Stimulated activated CD4-positive, alpha-beta T cell treated with anti-CD3 and anti-CD28 coated beads, Interleukin-12 subunit alpha, Interleukin-12 subunit beta, amount 100 ng/mL, for 4 hours (primary cell): ENCODE measurements around the gene SEMA3F.

ENCODE experiments used
- DNase-seq: peaks from one replicate; pipeline ENCODE4 v3.0.0-alpha.2; 2020

SEMA3F gene

DNA sequence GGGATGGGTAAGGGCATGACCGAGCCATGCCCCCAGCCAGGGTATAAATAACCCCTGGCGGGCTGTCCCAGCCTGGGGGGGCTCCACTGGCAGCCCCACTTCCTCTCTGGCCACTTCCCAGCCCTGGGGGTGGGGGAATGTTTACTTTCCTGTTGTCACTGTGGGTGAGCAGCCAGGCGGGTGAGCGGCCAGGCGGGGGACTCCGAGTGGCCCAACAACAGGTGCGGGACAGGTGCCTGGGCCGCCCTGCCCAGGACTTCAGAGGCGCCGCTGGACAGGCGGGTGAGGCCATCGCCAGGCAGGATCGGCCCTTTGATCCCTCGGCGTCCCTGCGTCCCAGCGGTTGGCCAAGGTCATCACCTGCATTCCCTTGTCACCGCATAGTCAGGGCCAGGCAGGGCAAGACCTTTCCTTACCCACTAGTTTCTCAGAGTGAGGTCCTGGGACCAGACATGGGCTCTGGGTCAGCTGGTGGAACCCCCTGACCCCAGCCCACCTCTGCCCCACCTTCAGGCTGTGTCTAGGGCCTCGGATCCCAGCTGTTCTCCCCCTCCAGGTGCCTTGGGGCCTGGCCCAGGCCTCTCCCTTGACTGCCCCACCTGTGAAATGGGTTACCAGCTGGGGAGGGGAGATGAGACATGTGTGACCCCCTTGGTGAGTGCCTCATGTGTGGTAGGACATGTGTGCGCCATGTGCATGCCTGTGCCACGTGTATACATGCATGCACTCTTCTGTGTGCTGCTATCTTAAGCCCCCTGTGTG is 16.6 kb downstream of the SEMA3F start:
- no peak for DNase-seq

DNA sequence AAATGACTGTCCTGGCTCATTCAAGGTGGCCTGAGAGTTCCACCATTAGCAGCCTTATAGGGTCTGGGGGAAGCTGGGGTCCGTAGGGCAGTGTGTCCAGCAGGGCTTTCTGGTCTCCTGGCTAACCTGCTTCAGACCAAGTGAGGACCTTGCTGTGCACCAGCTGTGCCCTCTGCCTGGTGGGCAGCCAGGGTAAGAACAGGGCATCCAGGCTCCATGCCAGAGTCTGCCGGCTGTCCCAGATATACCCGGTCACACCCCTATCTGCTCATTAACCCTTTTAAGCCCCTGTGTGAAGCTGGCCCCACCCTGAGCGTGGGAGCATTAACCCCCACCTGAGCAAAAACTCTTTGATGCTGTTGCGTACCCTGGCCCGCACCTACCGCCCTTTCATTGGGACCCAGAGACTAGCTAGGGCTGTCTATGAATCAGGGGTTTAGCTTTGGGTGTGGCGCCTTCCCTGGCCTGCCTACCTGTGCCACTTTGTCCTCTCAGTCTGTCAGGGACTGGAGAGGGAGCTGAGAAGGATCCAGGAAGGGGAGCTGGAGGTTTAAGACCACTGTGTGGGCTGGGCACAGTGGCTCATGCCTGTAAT is 17.6 kb downstream of the SEMA3F start:
- DNase-seq: no peak

DNA sequence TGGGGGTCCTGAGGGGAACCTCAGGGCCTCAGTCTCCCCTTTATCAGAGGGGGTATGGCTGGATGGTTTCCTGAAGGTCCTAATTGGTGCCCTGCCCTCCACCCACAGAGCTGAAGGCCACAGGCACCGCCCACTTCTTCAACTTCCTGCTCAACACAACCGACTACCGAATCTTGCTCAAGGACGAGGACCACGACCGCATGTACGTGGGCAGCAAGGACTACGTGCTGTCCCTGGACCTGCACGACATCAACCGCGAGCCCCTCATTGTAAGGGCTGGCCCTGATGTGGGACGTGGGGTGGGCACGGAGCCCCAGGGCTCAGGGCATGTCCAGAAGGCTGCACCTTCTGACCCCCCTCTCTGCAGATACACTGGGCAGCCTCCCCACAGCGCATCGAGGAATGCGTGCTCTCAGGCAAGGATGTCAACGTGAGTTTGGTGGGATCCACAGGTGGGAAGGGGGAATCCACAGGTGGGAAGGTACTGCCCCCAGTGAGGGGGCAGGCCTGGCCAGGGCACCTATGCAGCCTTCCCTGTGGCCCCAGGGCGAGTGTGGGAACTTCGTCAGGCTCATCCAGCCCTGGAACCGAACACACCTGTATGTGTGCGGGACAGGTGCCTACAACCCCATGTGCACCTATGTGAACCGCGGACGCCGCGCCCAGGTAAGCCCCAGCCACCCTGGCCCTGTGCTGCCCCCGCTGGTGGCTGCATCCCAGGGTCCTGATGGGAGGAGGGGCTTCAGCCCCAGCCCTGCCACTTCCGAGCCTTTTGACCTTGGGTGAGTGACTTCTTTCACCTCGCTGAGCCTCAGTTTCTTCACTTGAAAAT is 18.8 kb downstream of the SEMA3F start:
- DNase-seq: no peak

DNA sequence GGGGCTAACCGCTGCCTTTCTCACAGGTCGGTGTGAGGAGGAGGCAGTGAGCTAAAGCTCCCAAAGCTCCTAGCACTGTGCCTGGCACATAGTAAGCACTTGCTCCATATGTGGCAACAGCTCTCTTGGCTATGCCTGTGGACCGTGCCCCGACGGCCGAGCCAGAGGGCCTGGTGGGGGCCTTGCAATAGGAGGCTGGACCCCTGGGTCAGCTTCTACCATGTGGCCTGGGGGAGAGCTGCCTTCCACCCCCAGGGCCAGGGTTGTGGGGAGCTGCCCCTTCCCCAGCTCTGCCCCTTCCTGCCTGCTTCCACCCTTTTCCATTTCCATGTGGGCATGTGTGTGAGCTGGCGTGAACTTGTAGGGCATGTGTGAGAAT is 19.4 kb downstream of the SEMA3F start:
- no peak for DNase-seq

- DNase-seq: no peak
Measured at GRCh38 chr3:50174947-50175524, 19.9 kb downstream of the SEMA3F start.

DNA sequence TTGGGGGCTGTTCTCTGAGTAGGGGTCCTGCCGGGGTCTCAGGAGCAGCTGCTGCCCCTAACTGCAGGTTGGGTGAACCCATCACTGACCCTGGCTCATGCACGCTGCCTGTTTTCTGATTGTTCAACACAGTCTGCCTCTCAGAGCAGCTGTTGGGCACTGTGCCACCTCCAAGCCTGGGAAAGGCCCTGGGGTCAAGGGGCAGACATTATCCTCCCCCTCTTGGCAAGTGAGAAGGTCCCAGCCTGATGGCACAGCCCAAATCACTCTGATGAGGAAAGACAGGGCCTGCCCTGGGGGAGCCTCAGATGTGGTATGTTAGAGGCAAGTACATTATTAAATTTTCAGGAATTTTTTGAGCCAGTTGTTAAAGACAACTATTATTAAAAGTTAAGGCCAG is 22.2 kb downstream of the SEMA3F start:
- DNase-seq: no peak

GRCh38 chr3:50179710-50180109 is 24.6 kb downstream of the SEMA3F start:
- no peak for DNase-seq

DNA sequence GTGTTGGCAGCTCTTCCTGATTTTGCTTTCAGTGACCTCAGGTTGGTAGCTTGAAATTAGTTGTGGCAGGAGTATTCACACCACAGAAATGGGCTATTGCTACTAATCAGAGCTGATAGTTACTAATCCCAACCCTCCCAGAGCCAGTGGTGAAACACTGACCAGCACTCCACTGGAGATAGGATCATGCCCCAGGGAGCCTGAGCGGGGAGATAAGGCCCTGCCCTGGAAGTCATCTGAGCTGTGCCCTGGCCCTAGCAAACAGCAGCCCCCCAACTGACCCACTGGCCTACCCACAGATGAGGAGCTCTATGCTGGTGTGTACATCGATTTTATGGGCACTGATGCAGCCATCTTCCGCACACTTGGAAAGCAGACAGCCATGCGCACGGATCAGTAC is 26.9 kb downstream of the SEMA3F start:
- DNase-seq: no peak

GRCh38 chr3:50182533-50183099 is 27.5 kb downstream of the SEMA3F start:
- DNase-seq: no peak

- DNase-seq: no peak
Measured at GRCh38 chr3:50183755-50184154, 28.6 kb downstream of the SEMA3F start.

DNA sequence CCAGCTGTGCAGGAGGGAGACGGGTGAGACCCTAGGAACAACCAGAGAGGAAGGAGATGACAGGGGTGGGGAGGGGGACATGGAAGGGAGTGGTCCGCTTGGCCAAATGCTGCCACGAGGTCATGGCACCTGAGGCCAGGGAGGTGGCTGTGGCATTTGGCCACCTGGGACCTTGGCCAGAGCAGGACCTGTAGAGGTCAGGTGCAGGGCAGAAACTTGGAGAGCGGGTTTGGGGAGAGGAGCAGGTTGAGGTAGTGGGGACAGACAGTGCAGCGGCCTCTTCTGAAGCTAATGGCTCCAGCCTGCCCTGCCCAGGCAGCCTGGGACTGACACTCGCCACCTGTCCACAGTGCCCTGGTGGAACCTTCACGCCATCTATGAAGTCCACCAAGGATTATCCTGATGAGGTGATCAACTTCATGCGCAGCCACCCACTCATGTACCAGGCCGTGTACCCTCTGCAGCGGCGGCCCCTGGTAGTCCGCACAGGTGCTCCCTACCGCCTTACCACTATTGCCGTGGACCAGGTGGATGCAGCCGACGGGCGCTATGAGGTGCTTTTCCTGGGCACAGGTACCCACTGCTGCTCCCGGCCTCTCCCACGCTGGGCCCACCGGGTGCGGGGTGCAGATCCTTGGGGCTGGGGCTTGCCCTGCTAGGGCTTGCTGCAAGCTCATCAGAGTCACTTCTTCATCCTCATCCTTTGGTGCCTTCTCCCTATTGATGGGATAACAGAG is 29.3 kb downstream of the SEMA3F start:
- DNase-seq: no peak

- no peak for DNase-seq
Measured at GRCh38 chr3:50185230-50185629, 30.1 kb downstream of the SEMA3F start.

- DNase-seq: no peak
Measured at GRCh38 chr3:50186096-50186495, 31.0 kb downstream of the SEMA3F start.

DNA sequence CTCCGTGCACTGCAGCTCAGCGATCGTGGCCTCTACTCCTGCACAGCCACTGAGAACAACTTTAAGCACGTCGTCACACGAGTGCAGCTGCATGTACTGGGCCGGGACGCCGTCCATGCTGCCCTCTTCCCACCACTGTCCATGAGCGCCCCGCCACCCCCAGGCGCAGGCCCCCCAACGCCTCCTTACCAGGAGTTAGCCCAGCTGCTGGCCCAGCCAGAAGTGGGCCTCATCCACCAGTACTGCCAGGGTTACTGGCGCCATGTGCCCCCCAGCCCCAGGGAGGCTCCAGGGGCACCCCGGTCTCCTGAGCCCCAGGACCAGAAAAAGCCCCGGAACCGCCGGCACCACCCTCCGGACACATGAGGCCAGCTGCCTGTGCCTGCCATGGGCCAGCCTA is 32.6 kb downstream of the SEMA3F start:
- DNase-seq: no peak

DNA sequence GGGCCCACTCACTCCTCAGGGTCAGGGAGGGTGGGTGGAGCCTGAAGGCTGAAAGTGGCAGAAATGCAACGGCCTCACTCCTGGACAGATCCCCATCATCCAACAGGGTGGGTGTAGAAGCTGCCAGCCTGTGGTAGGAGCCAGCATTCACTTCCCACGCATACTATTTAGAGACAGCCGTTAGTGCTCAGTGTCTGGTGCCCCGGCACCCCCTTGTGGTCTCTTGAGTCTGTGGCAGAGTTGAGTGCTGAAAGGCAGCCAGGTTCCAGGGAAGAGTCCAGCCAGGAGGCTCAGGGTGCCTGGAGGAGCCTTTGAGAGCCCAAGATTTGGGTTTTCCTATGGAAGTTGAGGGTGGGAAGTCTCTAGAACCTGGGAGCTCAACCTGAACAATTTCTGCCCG is 34.1 kb downstream of the SEMA3F start:
- DNase-seq: peak; percentile 20

- DNase-seq: no peak
Measured at GRCh38 chr3:50189989-50190388, 34.9 kb downstream of the SEMA3F start.

- DNase-seq: no peak
Measured at GRCh38 chr3:50190936-50191660, 36.0 kb downstream of the SEMA3F start, which contains the start of gene GNAT1. Gene GNAT1, plus strand, starts transcription at chr3:50191610. Its CDS starts 116 bp downstream, at chr3:50191726.

GRCh38 chr3:50192124-50192523 is 37.0 kb downstream of the SEMA3F start:
- no peak for DNase-seq

- DNase-seq: peak; percentile 82
Measured at GRCh38 chr3:50192689-50193141, 37.6 kb downstream of the SEMA3F start.

- DNase-seq: no peak
Measured at GRCh38 chr3:50193286-50193685, 38.2 kb downstream of the SEMA3F start.

- DNase-seq: no peak
Measured at GRCh38 chr3:50193746-50194127, 38.6 kb downstream of the SEMA3F start.
